A549 (cell line): ENCODE data around the gene AKTIP. TPM values are rescaled to one million over a fixed set of nuclear protein-coding genes. Genes with fewer than 3 reads are reported as not detected.
"Not testable (repeated sequence)": the region's sequence is repeated elsewhere in the genome, so short reads cannot be mapped to it uniquely, and the experiment has no call there.

Experiments used
- ATAC-seq, 2 experiments: fragments of 200-7000 bp in 1 of 2; fragments of >200 bp in 1 of 2; cut with Nextera tagmentation in 1 of 2; cut with Tn5 transposase in 1 of 2; 3 replicates each; pipeline versions ENCODE4 v1.8.0 to v1.9.1; 2018 to 2020; ENCODE audit warnings: mild to moderate bottlenecking in 1 of 2, moderate library complexity in 1 of 2
- CTCF ChIA-PET: fragments of 300-600 bp; sonication (Branson Sonifier 250); formaldehyde crosslinking; extraction: SDS; loops from one replicate; lab custom pipeline; 2021; ENCODE audit warnings: antibody characterized with exemption, inconsistent platforms; lab: Yijun Ruan, JAX
- POLR2A ChIA-PET: fragments of 350-600 bp; formaldehyde crosslinking; extraction: SDS; loops from one replicate; lab custom pipeline; 2021; ENCODE audit warnings: antibody characterized with exemption, inconsistent platforms; lab: Yijun Ruan, JAX
- DNase-seq, 2 experiments: peaks; one replicate each; pipeline versions ENCODE4 v3.0.0 to v3.0.0-alpha.2; 2011 to 2016; ENCODE audit warnings: low read depth in 1 of 2, low spot score in 1 of 2
- FAIRE-seq: peaks from 2 replicates; lab custom pipeline; 2011; peaks lifted over from hg19 to GRCh38; lab: Jason Lieb, UNC
- H3K27ac ChIP-seq, 2 experiments: fragments of >200 bp; sonication (Bioruptor Twin); formaldehyde crosslinking; 3 replicates each; pipeline ENCODE4 v1.5.1; 2016 to 2017
- H3K4me1 ChIP-seq: fragments of >200 bp; sonication (Bioruptor Twin); formaldehyde crosslinking; 3 replicates; pipeline ENCODE4 v1.6.1; 2016
- H3K4me2 ChIP-seq: fragments of >200 bp; sonication (Bioruptor Twin); formaldehyde crosslinking; 3 replicates; pipeline ENCODE4 v1.6.1; 2016
- H3K4me3 ChIP-seq: fragments of >200 bp; sonication (Bioruptor Twin); formaldehyde crosslinking; 3 replicates; pipeline ENCODE4 v1.5.1; 2016
- H3K9me3 ChIP-seq: fragments of >200 bp; sonication (Bioruptor Twin); formaldehyde crosslinking; 3 replicates; pipeline ENCODE4 v1.6.1; 2016
- BHLHE40 ChIP-seq: IDR thresholded peaks from 2 replicates; pipeline ENCODE4 v1.6.1; 2012; ENCODE audit warnings: low read depth, low read length, inconsistent platforms
- CBX2 ChIP-seq: fragments of 200-600 bp; sonication (generic); IDR thresholded peaks from 2 replicates; pipeline ENCODE4 v1.6.1; 2016; ENCODE audit warnings: low read depth, mild to moderate bottlenecking, borderline replicate concordance
- CHD2 ChIP-seq: fragments of 150-350 bp; IDR thresholded peaks from 2 replicates; pipeline ENCODE4 v1.6.1; 2014; ENCODE audit warnings: low read length; ENCODE audit not compliant: partially characterized antibody
- CHD4 ChIP-seq: fragments of 200-600 bp; sonication (generic); IDR thresholded peaks from 2 replicates; pipeline ENCODE4 v1.6.1; 2016; ENCODE audit warnings: antibody characterized with exemption, mild to moderate bottlenecking, borderline replicate concordance
- CTCF ChIP-seq: fragments of >200 bp; sonication (Bioruptor Twin); formaldehyde crosslinking; IDR thresholded peaks from 3 replicates; pipeline ENCODE4 v1.5.1; 2016
- EHMT2 ChIP-seq: fragments of 200-600 bp; sonication (generic); IDR thresholded peaks from 2 replicates; pipeline ENCODE4 v1.6.1; 2016; ENCODE audit warnings: antibody characterized with exemption, low read depth, mild to moderate bottlenecking, moderate library complexity
- GATA3 ChIP-seq: IDR thresholded peaks from 2 replicates; pipeline ENCODE4 v1.6.1; 2012; ENCODE audit warnings: borderline replicate concordance
- HDAC2 ChIP-seq: fragments of 200-600 bp; sonication (generic); IDR thresholded peaks from 2 replicates; pipeline ENCODE4 v1.6.1; 2016
- HES2 ChIP-seq: fragments of >200 bp; sonication (Bioruptor Twin); formaldehyde crosslinking; IDR thresholded peaks from 2 replicates; pipeline ENCODE4 v1.6.1; 2016
- HOXA7 ChIP-seq: fragments of 250-450 bp; sonication (Bioruptor Pico); IDR thresholded peaks from 2 replicates; pipeline ENCODE4 v1.5.0; 2020; ENCODE audit warnings: mild to moderate bottlenecking, moderate library complexity
- HOXB5 ChIP-seq: fragments of 250-450 bp; sonication (Bioruptor Pico); IDR thresholded peaks from 2 replicates; pipeline ENCODE4 v1.5.0; 2020; ENCODE audit warnings: mild to moderate bottlenecking, moderate library complexity
- JUNB ChIP-seq: fragments of >200 bp; sonication (Bioruptor Twin); formaldehyde crosslinking; IDR thresholded peaks from 2 replicates; pipeline ENCODE4 v1.6.1; 2016
- KDM1A ChIP-seq: fragments of 200-600 bp; sonication (generic); IDR thresholded peaks from 2 replicates; pipeline ENCODE4 v1.6.1; 2016; ENCODE audit warnings: low read depth, mild to moderate bottlenecking
- KDM5A ChIP-seq: fragments of 200-600 bp; sonication (generic); IDR thresholded peaks from 2 replicates; pipeline ENCODE4 v1.6.1; 2016; ENCODE audit warnings: antibody characterized with exemption, mild to moderate bottlenecking
- POLR2A ChIP-seq: IDR thresholded peaks from 2 replicates; pipeline ENCODE4 v1.6.1; 2012; ENCODE audit warnings: mild to moderate bottlenecking, low read length
- RCOR1 ChIP-seq: fragments of 150-350 bp; IDR thresholded peaks from 2 replicates; pipeline ENCODE4 v1.6.1; 2014; ENCODE audit warnings: antibody characterized with exemption, low read length, low read depth
- TP53 ChIP-seq: fragments of 250-450 bp; sonication (Bioruptor Pico); IDR thresholded peaks from 2 replicates; pipeline ENCODE4 v1.5.0; 2021; ENCODE audit warnings: mild to moderate bottlenecking, moderate library complexity
- USF2 ChIP-seq: fragments of 450-650 bp; IDR thresholded peaks from 2 replicates; pipeline ENCODE4 v1.6.1; 2014; ENCODE audit warnings: antibody characterized with exemption
- ZC3H11A ChIP-seq: fragments of 450-650 bp; IDR thresholded peaks from 2 replicates; pipeline ENCODE4 v1.6.1; 2014; ENCODE audit warnings: antibody characterized with exemption, mild to moderate bottlenecking
- WGBS: methylation state at CpG from one replicate; pipeline ENCODE4 v1.1.6; 2017; ENCODE audit errors: missing lambda C conversion rate; 5-methylcytosine and 5-hydroxymethylcytosine counted together
- polyA plus RNA-seq, 4 experiments: library from polyadenylated mRNA; depleted of rRNA in 3 of 4; stranded (reverse); fragments of >200 nt; fragmentation: RNase III in 1 of 4; extraction: RNeasy Plus Mini Kit Qiagen cat#74134 plus additional on column Dnase treatment in 1 of 4; gene quantifications; 2 replicates in 3 of 4; 3 replicates in 1 of 4; pipeline ENCODE4 v1.2.3, GENCODE V29; 2011 to 2017
- TF ChIP-seq, protein P1 (sequence below): fragments of >200 bp; sonication (Bioruptor Twin); formaldehyde crosslinking; IDR thresholded peaks from 3 replicates; pipeline ENCODE4 v1.6.1; 2016
- TF ChIP-seq, protein P2 (sequence below): fragments of 200-600 bp; sonication (generic); IDR thresholded peaks from 2 replicates; pipeline ENCODE4 v1.6.1; 2016; ENCODE audit warnings: antibody characterized with exemption, mild to moderate bottlenecking, moderate library complexity

The AKTIP gene
- polyA plus RNA-seq, 2 of the 4 experiments (the other 2 are of a cell fraction), result 21.0 to 48.4 TPM

DNA sequence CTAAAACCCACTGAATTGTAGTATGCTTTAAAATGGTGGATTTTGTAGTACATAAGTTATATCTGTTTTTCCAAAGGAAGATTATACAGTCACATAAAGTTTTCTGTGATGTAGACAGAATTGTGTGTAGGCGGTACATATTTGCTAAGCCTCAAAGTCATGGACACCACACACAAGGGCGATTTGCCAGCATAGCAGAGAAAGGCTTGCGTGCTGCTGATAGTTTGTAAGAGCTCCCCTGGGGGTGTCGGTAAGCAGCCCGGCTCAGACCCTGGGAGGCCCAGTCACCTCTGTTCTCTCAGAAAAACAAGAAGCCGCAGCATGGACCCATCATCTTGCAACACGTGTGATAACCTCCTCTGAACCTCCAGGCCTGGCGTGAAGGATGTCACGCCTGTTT is 38.3 kb upstream of the AKTIP start:
- CTCF ChIA-PET, result interaction anchor here (1.3 kb wide), 1 partner anchor 11 kb away, joined by 3 read pairs; no protein-coding TSS in a partner anchor
- no peak overlapping the region for H3K4me3 ChIP-seq
- POLR2A ChIA-PET, result no interaction called here
- no peak overlapping the region for H3K4me2 ChIP-seq
- WGBS, result 78% methylated on average over 9 of the region's 9 CpGs
- ATAC-seq (no peak), FAIRE-seq (no peak), DNase-seq (no peak)
- H3K27ac ChIP-seq, result no peak overlapping the region
- TF ChIP-seq GATA3 (no peak), CTCF (no peak), BHLHE40 (no peak), CHD4 (no peak)
- TF ChIP-seq, protein P1, sequence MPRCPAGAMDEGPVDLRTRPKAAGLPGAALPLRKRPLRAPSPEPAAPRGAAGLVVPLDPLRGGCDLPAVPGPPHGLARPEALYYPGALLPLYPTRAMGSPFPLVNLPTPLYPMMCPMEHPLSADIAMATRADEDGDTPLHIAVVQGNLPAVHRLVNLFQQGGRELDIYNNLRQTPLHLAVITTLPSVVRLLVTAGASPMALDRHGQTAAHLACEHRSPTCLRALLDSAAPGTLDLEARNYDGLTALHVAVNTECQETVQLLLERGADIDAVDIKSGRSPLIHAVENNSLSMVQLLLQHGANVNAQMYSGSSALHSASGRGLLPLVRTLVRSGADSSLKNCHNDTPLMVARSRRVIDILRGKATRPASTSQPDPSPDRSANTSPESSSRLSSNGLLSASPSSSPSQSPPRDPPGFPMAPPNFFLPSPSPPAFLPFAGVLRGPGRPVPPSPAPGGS, result no peak
- no peaks in the 10 kb centered on the region for H3K9me3 ChIP-seq
- H3K4me1 ChIP-seq, result no peaks in the 10 kb centered on the region

DNA sequence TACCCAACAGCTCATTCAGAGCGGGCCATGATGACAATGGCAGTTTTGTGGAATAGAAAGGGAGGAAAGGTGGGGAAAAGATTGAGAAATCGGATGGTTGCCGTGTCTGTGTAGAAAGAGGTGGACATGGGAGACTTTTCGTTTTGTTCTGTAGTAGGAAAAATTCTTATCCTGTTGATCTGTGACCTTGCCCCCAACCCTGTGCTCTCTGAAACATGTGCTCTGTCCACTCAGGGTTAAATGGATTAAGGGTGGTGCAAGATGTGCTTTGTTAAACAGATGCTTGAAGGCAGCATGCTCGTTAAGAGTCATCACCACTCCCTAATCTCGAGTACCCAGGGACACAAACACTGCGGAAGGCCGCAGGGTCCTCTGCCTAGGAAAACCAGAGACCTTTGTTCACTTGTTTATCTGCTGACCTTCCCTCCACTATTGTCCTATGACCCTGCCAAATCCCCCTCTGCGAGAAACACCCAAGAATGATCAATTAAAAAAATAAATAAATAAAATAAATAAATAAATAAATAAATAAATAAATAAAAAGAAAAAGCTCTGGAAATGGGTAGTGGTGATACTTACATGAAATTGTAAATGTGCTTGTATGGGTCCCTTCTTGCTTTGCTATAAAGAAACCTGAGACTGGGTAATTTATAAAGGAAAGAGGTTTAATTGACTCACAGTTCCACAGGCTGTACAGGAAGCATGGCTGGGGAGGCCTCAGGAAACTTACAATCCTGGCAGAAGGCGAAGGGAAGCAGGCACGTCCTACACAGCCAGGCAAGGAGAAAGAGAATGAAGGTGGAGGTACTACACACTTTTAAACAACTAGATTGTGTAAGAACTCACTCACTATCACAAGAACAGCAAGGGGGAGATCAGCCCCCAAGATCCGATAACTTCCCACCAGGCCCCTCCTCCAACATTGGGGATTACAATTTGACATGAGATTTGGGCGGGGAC is 37.0 kb upstream of the AKTIP start:
- H3K4me2 ChIP-seq, H3K4me3 ChIP-seq, DNase-seq, H3K9me3 ChIP-seq, POLR2A ChIA-PET, ATAC-seq, H3K27ac ChIP-seq, H3K4me1 ChIP-seq, FAIRE-seq: not testable (repeated sequence)
- 0 out of 2 replicates have a peak, but pooled peaks have one; percentile 12 for TF ChIP-seq ZC3H11A
- 69% methylated on average over 13 of the region's 13 CpGs for WGBS
- CTCF ChIA-PET, result interaction anchor here (0.6 kb wide), 1 partner anchor 18 kb away, joined by 3 read pairs; no protein-coding TSS in a partner anchor

DNA sequence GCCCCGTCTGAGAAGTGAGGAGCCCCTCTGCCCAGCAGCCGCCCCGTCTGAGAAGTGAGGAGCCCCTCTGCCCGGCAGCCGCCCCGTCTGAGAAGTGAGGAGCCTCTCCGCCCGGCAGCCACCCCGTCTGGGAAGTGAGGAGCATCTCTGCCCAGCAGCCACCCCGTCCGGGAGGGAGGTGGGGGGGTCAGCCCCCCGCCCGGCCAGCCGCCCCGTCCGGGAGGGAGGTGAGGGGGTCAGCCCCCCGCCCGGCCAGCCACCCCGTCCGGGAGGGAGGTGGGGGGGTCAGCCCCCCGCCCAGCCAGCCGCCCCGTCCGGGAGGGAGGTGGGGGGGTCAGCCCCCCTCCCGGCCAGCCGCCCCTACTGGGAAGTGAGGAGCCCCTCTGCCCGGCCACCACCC is 36.3 kb upstream of the AKTIP start:
- H3K9me3 ChIP-seq, POLR2A ChIA-PET, FAIRE-seq, H3K4me1 ChIP-seq, CTCF ChIA-PET, H3K4me3 ChIP-seq, H3K4me2 ChIP-seq, DNase-seq, H3K27ac ChIP-seq, ATAC-seq: not testable (repeated sequence)
- WGBS, result no CpG with 5 or more reads among the region's 27 CpGs

- Histone ChIP-seq H3K4me1 (no peaks in the 10 kb centered on the region), H3K4me3 (no peak overlapping the region), H3K4me2 (no peak overlapping the region), H3K9me3 (no peaks in the 10 kb centered on the region), H3K27ac (no peak overlapping the region)
- FAIRE-seq (no peak), DNase-seq (no peak), ATAC-seq (no peak)
- CTCF ChIA-PET, result interaction anchor here (3.3 kb wide), 1 partner anchor 12 kb away, joined by 20 read pairs; no protein-coding TSS in a partner anchor
- POLR2A ChIA-PET, result no interaction called here
- 87% methylated on average over 5 of the region's 5 CpGs for WGBS
- TF ChIP-seq HES2 (no peak), TP53 (CRISPR knock-in tag) (no peak), KDM1A (no peak), JUNB (no peak), HDAC2 (no peak), HOXA7 (CRISPR knock-in tag) (no peak), RCOR1 (no peak), USF2 (no peak), CHD4 (no peak), POLR2A (no peak), KDM5A (no peak), HOXB5 (CRISPR knock-in tag) (no peak), CHD2 (no peak), CBX2 (no peak), EHMT2 (no peak)
- TF ChIP-seq, protein P2, sequence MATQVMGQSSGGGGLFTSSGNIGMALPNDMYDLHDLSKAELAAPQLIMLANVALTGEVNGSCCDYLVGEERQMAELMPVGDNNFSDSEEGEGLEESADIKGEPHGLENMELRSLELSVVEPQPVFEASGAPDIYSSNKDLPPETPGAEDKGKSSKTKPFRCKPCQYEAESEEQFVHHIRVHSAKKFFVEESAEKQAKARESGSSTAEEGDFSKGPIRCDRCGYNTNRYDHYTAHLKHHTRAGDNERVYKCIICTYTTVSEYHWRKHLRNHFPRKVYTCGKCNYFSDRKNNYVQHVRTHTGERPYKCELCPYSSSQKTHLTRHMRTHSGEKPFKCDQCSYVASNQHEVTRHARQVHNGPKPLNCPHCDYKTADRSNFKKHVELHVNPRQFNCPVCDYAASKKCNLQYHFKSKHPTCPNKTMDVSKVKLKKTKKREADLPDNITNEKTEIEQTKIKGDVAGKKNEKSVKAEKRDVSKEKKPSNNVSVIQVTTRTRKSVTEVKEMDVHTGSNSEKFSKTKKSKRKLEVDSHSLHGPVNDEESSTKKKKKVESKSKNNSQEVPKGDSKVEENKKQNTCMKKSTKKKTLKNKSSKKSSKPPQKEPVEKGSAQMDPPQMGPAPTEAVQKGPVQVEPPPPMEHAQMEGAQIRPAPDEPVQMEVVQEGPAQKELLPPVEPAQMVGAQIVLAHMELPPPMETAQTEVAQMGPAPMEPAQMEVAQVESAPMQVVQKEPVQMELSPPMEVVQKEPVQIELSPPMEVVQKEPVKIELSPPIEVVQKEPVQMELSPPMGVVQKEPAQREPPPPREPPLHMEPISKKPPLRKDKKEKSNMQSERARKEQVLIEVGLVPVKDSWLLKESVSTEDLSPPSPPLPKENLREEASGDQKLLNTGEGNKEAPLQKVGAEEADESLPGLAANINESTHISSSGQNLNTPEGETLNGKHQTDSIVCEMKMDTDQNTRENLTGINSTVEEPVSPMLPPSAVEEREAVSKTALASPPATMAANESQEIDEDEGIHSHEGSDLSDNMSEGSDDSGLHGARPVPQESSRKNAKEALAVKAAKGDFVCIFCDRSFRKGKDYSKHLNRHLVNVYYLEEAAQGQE, result no peak
Measured at GRCh38 chr16:53537626-53538025, 34.6 kb upstream of the AKTIP start.
